CD14-positive monocyte (primary cell): ENCODE measurements around the gene NFU1. TPM values are rescaled to one million over a fixed set of nuclear protein-coding genes. Genes with fewer than 3 reads are reported as not detected.

Experiments used
- DNase-seq, 3 donors: peaks; one replicate each; pipeline ENCODE4 v3.0.0-alpha.2; 2011 to 2022
- H2AFZ ChIP-seq: 2 replicates; pipeline ENCODE4 v1.6.0; 2012; ENCODE audit warnings: mild to moderate bottlenecking, low read depth, low read length, inconsistent platforms; ENCODE audit not compliant: insufficient read depth, poor library complexity, severe bottlenecking
- H3K27ac ChIP-seq, 2 donors: 1 replicate in 1 of 2; 2 replicates in 1 of 2; pipeline ENCODE4 v1.5.1; 2012 to 2013; ENCODE audit warnings: low read length in 2 of 2, control low read depth in 1 of 2, inconsistent platforms in 1 of 2, low read depth in 1 of 2, mild to moderate bottlenecking in 1 of 2
- H3K27me3 ChIP-seq, 2 donors: one replicate each; pipeline versions ENCODE4 v1.6.0 to v1.6.1; 2011 to 2013; ENCODE audit warnings: low read length in 2 of 2; ENCODE audit not compliant: control insufficient read depth in 2 of 2, insufficient read depth in 2 of 2
- H3K36me3 ChIP-seq, 2 donors: replicated peaks in 1 of 2; 1 replicate in 1 of 2; 2 replicates in 1 of 2; pipeline versions ENCODE4 v1.5.1 to v1.6.1; 2012 to 2013; ENCODE audit warnings: low read length in 2 of 2, control low read depth in 1 of 2, inconsistent platforms in 1 of 2, mild to moderate bottlenecking in 1 of 2; ENCODE audit not compliant: insufficient read depth in 2 of 2, control insufficient read depth in 1 of 2
- H3K4me1 ChIP-seq, 2 donors: 1 replicate in 1 of 2; 2 replicates in 1 of 2; pipeline versions ENCODE4 v1.5.1 to v1.6.1; 2012 to 2013; ENCODE audit warnings: low read length in 2 of 2, control low read depth in 1 of 2, inconsistent platforms in 1 of 2, mild to moderate bottlenecking in 1 of 2, moderate library complexity in 1 of 2; ENCODE audit not compliant: insufficient read depth in 2 of 2, control insufficient read depth in 1 of 2
- H3K4me2 ChIP-seq: replicated peaks from 2 replicates; pipeline ENCODE3; 2012; ENCODE audit warnings: low read length, moderate library complexity, mild to moderate bottlenecking; ENCODE audit not compliant: poor library complexity, severe bottlenecking; ENCODE audit errors: extremely low read depth
- H3K4me3 ChIP-seq, 3 experiments: fragments of 200-600 bp in 1 of 3; sonication (generic) in 1 of 3; replicated peaks in 1 of 3; 1 replicate in 2 of 3; 2 replicates in 1 of 3; pipeline ENCODE4 v1.5.1; 2011 to 2013; ENCODE audit warnings: low read length in 3 of 3, mild to moderate bottlenecking in 3 of 3, control low read depth in 2 of 3, low read depth in 2 of 3, inconsistent platforms in 1 of 3, moderate library complexity in 1 of 3
- H3K79me2 ChIP-seq: 2 replicates; pipeline ENCODE4 v1.6.0; 2012; ENCODE audit warnings: mild to moderate bottlenecking, control low read depth, inconsistent platforms, low read length, moderate library complexity; ENCODE audit not compliant: insufficient read depth
- H3K9ac ChIP-seq: 2 replicates; pipeline ENCODE4 v1.6.0; 2017; ENCODE audit warnings: low read length, mild to moderate bottlenecking; ENCODE audit not compliant: insufficient read depth, poor library complexity, severe bottlenecking
- H3K9me3 ChIP-seq, 2 donors: replicated peaks in 1 of 2; 1 replicate in 1 of 2; 2 replicates in 1 of 2; pipeline versions ENCODE4 v1.5.1 to v1.6.1; 2012 to 2013; ENCODE audit warnings: low read length in 2 of 2, control low read depth in 1 of 2; ENCODE audit not compliant: control insufficient read depth in 1 of 2, insufficient read depth in 1 of 2
- H4K20me1 ChIP-seq: 2 replicates; pipeline ENCODE4 v1.6.0; 2012; ENCODE audit warnings: mild to moderate bottlenecking, low read length, control low read depth, moderate library complexity; ENCODE audit not compliant: insufficient read depth
- H3K27ac Mint-ChIP-seq, 7 donors: one replicate each; pipeline ENCODE4 v1.8.0; 2020; ENCODE audit warnings: mild to moderate bottlenecking in 7 of 7, mixed read lengths in 7 of 7, moderate library complexity in 6 of 7, inconsistent platforms in 2 of 7
- H3K27me3 Mint-ChIP-seq, 3 donors: one replicate each; pipeline ENCODE4 v1.8.0; 2021 to 2022; ENCODE audit warnings: low read depth in 3 of 3, mild to moderate bottlenecking in 3 of 3, mixed read lengths in 3 of 3, moderate library complexity in 3 of 3, inconsistent platforms in 1 of 3
- H3K36me3 Mint-ChIP-seq, 2 donors: one replicate each; pipeline ENCODE4 v1.8.0; 2020; ENCODE audit warnings: mixed read lengths in 2 of 2, inconsistent platforms in 1 of 2, mild to moderate bottlenecking in 1 of 2
- H3K4me1 Mint-ChIP-seq: one replicate; pipeline ENCODE4 v1.8.0; 2020; ENCODE audit warnings: mild to moderate bottlenecking, mixed read lengths
- H3K4me3 Mint-ChIP-seq, 2 donors: one replicate each; pipeline ENCODE4 v1.8.0; 2020; ENCODE audit warnings: mild to moderate bottlenecking in 2 of 2, mixed read lengths in 2 of 2, moderate library complexity in 1 of 2
- H3K9me3 Mint-ChIP-seq, 7 donors: one replicate each; pipeline ENCODE4 v1.8.0; 2020 to 2022; ENCODE audit warnings: mixed read lengths in 7 of 7, mild to moderate bottlenecking in 6 of 7, moderate library complexity in 6 of 7, inconsistent platforms in 2 of 7
- WGBS: methylation state at CpG from one replicate; pipeline ENCODE4 v1.1.5; 2013; ENCODE audit warnings: missing lambda C conversion rate; ENCODE audit not compliant: insufficient coverage; 5-methylcytosine and 5-hydroxymethylcytosine counted together
- intact Hi-C, 2 donors: fragments of 100-400 bp; cut with micrococcal nuclease; formaldehyde crosslinking; loops; one replicate each; pipeline versions ENCODE4 v1.15.0 to v1.15.1; 2023
- polyA plus RNA-seq, 3 donors: library from polyadenylated mRNA; depleted of rRNA in 1 of 3; unstranded in 2 of 3; stranded (reverse) in 1 of 3; fragments of 300-500 nt in 2 of 3; fragments of >200 nt in 1 of 3; fragmentation: Illumina TruSeq in 2 of 3; gene quantifications; 1 replicate in 2 of 3; 2 replicates in 1 of 3; pipeline ENCODE4 v1.2.3, GENCODE V29; 2012 to 2021
- TF ChIP-seq, protein P1 (sequence below): fragments of 200-600 bp; IDR thresholded peaks from one replicate; pipeline ENCODE4 v1.8.0; 2022; ENCODE audit warnings: antibody characterized with exemption, mild to moderate bottlenecking

Gene NFU1
- polyA plus RNA-seq, 3 donors = 10.5 to 56.1 (median 43.0) TPM

DNA sequence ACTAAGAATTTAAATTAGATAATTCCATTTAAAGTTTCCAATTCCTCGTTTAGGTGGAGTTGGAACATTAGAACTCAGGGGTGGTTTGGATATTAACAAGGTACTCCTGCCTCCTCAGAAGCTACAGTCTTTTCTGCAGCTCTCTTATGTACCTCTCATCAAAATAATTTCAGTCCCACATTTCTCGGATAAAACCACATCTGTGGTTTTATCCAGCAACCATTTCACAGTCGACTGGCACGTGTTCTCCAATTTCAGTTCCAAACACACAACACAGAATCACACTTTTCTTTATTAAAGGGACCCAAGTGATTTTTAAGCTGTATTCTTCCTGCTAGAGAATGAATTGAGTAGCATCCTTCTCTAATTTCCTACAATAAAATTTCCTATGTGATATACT, 22.7 kb upstream of the NFU1 start:
- Mint-ChIP-seq H3K9me3 (no peaks in the 10 kb centered on the region), H3K36me3 (peaks cover 15 to 26% of the 10 kb centered on the region in 2 donors), H3K27me3 (peaks cover 0 to 7% (median 3%) of the 10 kb centered on the region in 3 donors), H3K27ac (no peak overlapping the region), H3K4me3 (no peak overlapping the region), H3K4me1 (peaks cover 17% of the 10 kb centered on the region)
- no peaks in the 10 kb centered on the region for H3K27me3 ChIP-seq
- no peak overlapping the region for H2AFZ ChIP-seq
- intact Hi-C loops = no loop called here
- 74% methylated on average over 3 of the region's 4 CpGs for WGBS
- TF ChIP-seq, protein P1, sequence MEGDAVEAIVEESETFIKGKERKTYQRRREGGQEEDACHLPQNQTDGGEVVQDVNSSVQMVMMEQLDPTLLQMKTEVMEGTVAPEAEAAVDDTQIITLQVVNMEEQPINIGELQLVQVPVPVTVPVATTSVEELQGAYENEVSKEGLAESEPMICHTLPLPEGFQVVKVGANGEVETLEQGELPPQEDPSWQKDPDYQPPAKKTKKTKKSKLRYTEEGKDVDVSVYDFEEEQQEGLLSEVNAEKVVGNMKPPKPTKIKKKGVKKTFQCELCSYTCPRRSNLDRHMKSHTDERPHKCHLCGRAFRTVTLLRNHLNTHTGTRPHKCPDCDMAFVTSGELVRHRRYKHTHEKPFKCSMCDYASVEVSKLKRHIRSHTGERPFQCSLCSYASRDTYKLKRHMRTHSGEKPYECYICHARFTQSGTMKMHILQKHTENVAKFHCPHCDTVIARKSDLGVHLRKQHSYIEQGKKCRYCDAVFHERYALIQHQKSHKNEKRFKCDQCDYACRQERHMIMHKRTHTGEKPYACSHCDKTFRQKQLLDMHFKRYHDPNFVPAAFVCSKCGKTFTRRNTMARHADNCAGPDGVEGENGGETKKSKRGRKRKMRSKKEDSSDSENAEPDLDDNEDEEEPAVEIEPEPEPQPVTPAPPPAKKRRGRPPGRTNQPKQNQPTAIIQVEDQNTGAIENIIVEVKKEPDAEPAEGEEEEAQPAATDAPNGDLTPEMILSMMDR = no peak
- peaks cover 6 to 20% of the 10 kb centered on the region in 2 donors for H3K36me3 ChIP-seq
- H4K20me1 ChIP-seq = no peaks in the 10 kb centered on the region
- H3K9me3 ChIP-seq = no peaks in the 10 kb centered on the region
- H3K79me2 ChIP-seq = no peaks in the 10 kb centered on the region
- no peak overlapping the region for H3K9ac ChIP-seq
- peaks cover 4 to 12% of the 10 kb centered on the region in 2 donors for H3K4me1 ChIP-seq
- H3K27ac ChIP-seq = no peak overlapping the region
- no peak for DNase-seq
- no peak overlapping the region for H3K4me3 ChIP-seq
- H3K4me2 ChIP-seq = no peak overlapping the region

DNA sequence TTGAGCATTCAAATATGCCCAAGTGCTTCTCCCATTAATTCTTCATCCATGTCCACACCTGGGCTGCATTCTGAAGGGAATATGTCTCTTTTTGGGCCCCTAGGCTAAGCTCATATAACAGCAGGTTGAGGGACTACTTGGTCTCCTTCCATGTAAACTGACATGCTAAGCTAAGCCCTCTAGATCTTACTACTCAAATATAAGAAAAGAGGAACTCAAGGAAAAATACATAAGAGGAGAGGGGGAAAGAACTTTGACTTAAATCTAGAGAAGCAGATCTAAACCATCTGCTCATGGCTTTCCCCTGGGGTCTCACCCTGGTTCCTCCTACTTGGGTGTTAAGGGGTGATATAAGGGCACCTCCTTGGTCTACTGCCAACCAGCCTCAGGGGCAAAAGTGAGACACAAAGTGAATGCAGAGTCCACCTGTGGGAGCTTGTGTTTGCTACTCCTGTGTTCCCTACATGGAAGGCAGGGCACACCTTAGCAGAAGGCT, 19.8 kb upstream of the NFU1 start:
- Histone ChIP-seq H3K4me3 (no peak overlapping the region), H3K4me1 (peaks cover 9 to 21% of the 10 kb centered on the region in 2 donors), H2AFZ (no peak overlapping the region), H3K27ac (no peak overlapping the region), H3K9me3 (no peaks in the 10 kb centered on the region), H3K4me2 (no peak overlapping the region), H4K20me1 (no peaks in the 10 kb centered on the region), H3K27me3 (no peaks in the 10 kb centered on the region), H3K79me2 (no peaks in the 10 kb centered on the region), H3K9ac (no peak overlapping the region), H3K36me3 (peaks cover 0 to 8% of the 10 kb centered on the region in 2 donors)
- H3K9me3 Mint-ChIP-seq = no peaks in the 10 kb centered on the region
- peaks cover 0 to 7% (median 3%) of the 10 kb centered on the region in 3 donors for H3K27me3 Mint-ChIP-seq
- TF ChIP-seq, protein P1 = no peak
- no peak overlapping the region for H3K4me3 Mint-ChIP-seq
- peaks cover 27% of the 10 kb centered on the region for H3K4me1 Mint-ChIP-seq
- H3K27ac Mint-ChIP-seq = no peak overlapping the region
- H3K36me3 Mint-ChIP-seq = peaks cover 4 to 7% of the 10 kb centered on the region in 2 donors
- no peak for DNase-seq
- intact Hi-C loops = no loop called here
